Endodermal cell (in vitro differentiated cells): Measurements from ENCODE around the gene RASAL2. TPM values are rescaled to one million over a fixed set of nuclear protein-coding genes. Genes with fewer than 3 reads are reported as not detected.

Experiments
- DNase-seq: peaks from one replicate; pipeline ENCODE4 v3.0.0-alpha.2; 2017
- H3K27ac ChIP-seq: 2 replicates; pipeline ENCODE4 v1.5.1; 2013; ENCODE audit warnings: mild to moderate bottlenecking, low read depth, low read length, moderate library complexity
- H3K27me3 ChIP-seq: 2 replicates; pipeline ENCODE4 v1.6.1; 2013; ENCODE audit warnings: mild to moderate bottlenecking, low read length, moderate library complexity; ENCODE audit not compliant: insufficient read depth, control insufficient read depth, poor library complexity, severe bottlenecking
- H3K36me3 ChIP-seq: 2 replicates; pipeline ENCODE4 v1.7.0; 2013; ENCODE audit warnings: mild to moderate bottlenecking, low read length, moderate library complexity; ENCODE audit not compliant: control insufficient read depth, insufficient read depth
- H3K4me1 ChIP-seq: one replicate; pipeline ENCODE4 v1.7.0; 2013; ENCODE audit warnings: low read length; ENCODE audit not compliant: control insufficient read depth, insufficient read depth
- H3K4me3 ChIP-seq: 2 replicates; pipeline ENCODE4 v1.5.1; 2013; ENCODE audit warnings: mild to moderate bottlenecking, low read length, moderate library complexity
- H3K9ac ChIP-seq: 2 replicates; pipeline ENCODE4 v1.6.1; 2013; ENCODE audit warnings: mild to moderate bottlenecking, low read length, moderate library complexity; ENCODE audit not compliant: poor library complexity, severe bottlenecking; ENCODE audit errors: extremely low read depth
- H3K9me3 ChIP-seq: 2 replicates; pipeline ENCODE4 v1.6.1; 2013; ENCODE audit warnings: mild to moderate bottlenecking, low read length, moderate library complexity; ENCODE audit not compliant: control insufficient read depth
- H3K27ac Mint-ChIP-seq: 2 replicates; pipeline ENCODE4 v1.8.0; 2020; ENCODE audit warnings: mixed read lengths
- H3K27me3 Mint-ChIP-seq: 2 replicates; pipeline ENCODE4 v1.8.0; 2021; ENCODE audit warnings: mild to moderate bottlenecking, mixed read lengths; ENCODE audit not compliant: insufficient read depth
- H3K36me3 Mint-ChIP-seq: 2 replicates; pipeline ENCODE4 v1.8.0; 2020; ENCODE audit warnings: low read depth, mixed read lengths
- H3K4me1 Mint-ChIP-seq: 2 replicates; pipeline ENCODE4 v1.8.0; 2020; ENCODE audit warnings: mixed read lengths
- H3K4me3 Mint-ChIP-seq: 2 replicates; pipeline ENCODE4 v1.8.0; 2020; ENCODE audit warnings: mild to moderate bottlenecking, moderate library complexity, mixed read lengths
- H3K9me3 Mint-ChIP-seq: 2 replicates; pipeline ENCODE4 v1.8.0; 2020; ENCODE audit warnings: mild to moderate bottlenecking, mixed read lengths
- CTCF ChIP-seq: fragments of 200-600 bp; sonication (generic); conservative IDR thresholded peaks from 2 replicates; pipeline ENCODE4 v1.5.0; 2021; ENCODE audit warnings: antibody characterized with exemption, mild to moderate bottlenecking
- WGBS, 2 experiments: methylation state at CpG; one replicate each; pipeline versions ENCODE4 v1.1.5 to v1.1.7; 2013; ENCODE audit warnings: missing lambda C conversion rate in 2 of 2, mixed read lengths in 1 of 2; ENCODE audit not compliant: insufficient coverage in 1 of 2, insufficient read length in 1 of 2; 5-methylcytosine and 5-hydroxymethylcytosine counted together
- long read RNA-seq, 4 experiments: library from polyadenylated mRNA in 2 of 4; library from RNA in 1 of 4; library from capped mRNA in 1 of 4; stranded (forward) in 3 of 4; unstranded in 1 of 4; transcript quantifications; one replicate each; pipeline ENCODE4 v2.0.0, GENCODE V29; 2020 to 2021; ENCODE audit warnings: inconsistent platforms in 1 of 4
- polyA plus RNA-seq, 2 experiments: library from polyadenylated mRNA; stranded (reverse); fragments of 50-300 nt; gene quantifications; one replicate each; pipeline ENCODE4 v1.2.3, GENCODE V29; 2013
- total RNA-seq, 2 donors: library from RNA; stranded (reverse); fragmentation: NEBNext Ultra II Directional in 1 of 2; extraction: Animal tissue kit (Norgen Biotek cat#: 25700) in 1 of 2; gene quantifications; 2 replicates in 1 of 2; 3 replicates in 1 of 2; pipeline ENCODE4 v1.2.1, GENCODE V29; 2021

Gene RASAL2
- total RNA-seq, result 10 to 100 TPM; 21.8 to 22.1 TPM
- polyA plus RNA-seq (2013, experiment 1 of 2), result 19.7 TPM
- 16.8 TPM for polyA plus RNA-seq (2013, experiment 2 of 2)
- long read RNA-seq, experiment 1, partial matches to known transcripts, result 0 of 3 reads
- long read RNA-seq, experiment 1, other reads (novel, unspliced or antisense), result 3 of 3 reads
- long read RNA-seq, experiment 2, full-length matches to known transcripts, result 2 of 29 reads
- long read RNA-seq, experiment 2, partial matches to known transcripts, result 4 of 29 reads
- long read RNA-seq, experiment 2, other reads (novel, unspliced or antisense), result 23 of 29 reads
- long read RNA-seq, experiment 3, partial matches to known transcripts, result 7 of 11 reads
- long read RNA-seq, experiment 3, other reads (novel, unspliced or antisense), result 4 of 11 reads
- long read RNA-seq, experiment 4, partial matches to known transcripts, result 7 of 11 reads
- long read RNA-seq, experiment 4, other reads (novel, unspliced or antisense), result 4 of 11 reads

- H3K4me1 Mint-ChIP-seq, result peaks cover 38% of the 10 kb centered on the region
- Histone ChIP-seq H3K27me3 (peaks cover 24% of the 10 kb centered on the region), H3K36me3 (no peaks in the 10 kb centered on the region), H3K4me1 (no peaks in the 10 kb centered on the region), H3K27ac (peak within 1 kb of the TSS; percentile 84), H3K4me3 (peak within 1 kb of the TSS; percentile 86), H3K9me3 (no peaks in the 10 kb centered on the region), H3K9ac (peak within 1 kb of the TSS; percentile 56)
- peak; percentile 46 for TF ChIP-seq CTCF
- no peaks in the 10 kb centered on the region for H3K36me3 Mint-ChIP-seq
- peak within 1 kb of the TSS; percentile 87 for H3K27ac Mint-ChIP-seq
- WGBS, 2 experiments, result 0% methylated on average over 30 to 82 of the region's 82 CpGs
- peak within 1 kb of the TSS; percentile 71 for H3K4me3 Mint-ChIP-seq
- H3K9me3 Mint-ChIP-seq, result no peaks in the 10 kb centered on the region
- peak; percentile 92 for DNase-seq
- H3K27me3 Mint-ChIP-seq, result peaks cover 19% of the 10 kb centered on the region
Measured at GRCh38 chr1:178093951-178094738, at the start of gene RASAL2. RASAL2 (plus strand) TSS chr1:178094104; CDS start chr1:178094493, 389 bp downstream.

GRCh38 chr1:178046591-178047270, 47.2 kb upstream of the RASAL2 start:
- H3K27me3 ChIP-seq, result peaks cover 10% of the 10 kb centered on the region
- Mint-ChIP-seq H3K36me3 (no peaks in the 10 kb centered on the region), H3K27ac (no peak overlapping the region), H3K9me3 (peaks cover 3% of the 10 kb centered on the region), H3K4me1 (peaks cover 28% of the 10 kb centered on the region), H3K27me3 (no peaks in the 10 kb centered on the region), H3K4me3 (no peak overlapping the region)
- H3K36me3 ChIP-seq, result no peaks in the 10 kb centered on the region
- H3K4me3 ChIP-seq, result no peak overlapping the region
- no peak overlapping the region for H3K27ac ChIP-seq
- DNase-seq, result no peak
- WGBS, 2 experiments, result no CpG with 5 or more reads among the region's 1 CpG
- TF ChIP-seq CTCF, result no peak
- peaks cover 3% of the 10 kb centered on the region for H3K4me1 ChIP-seq
- no peak overlapping the region for H3K9ac ChIP-seq
- H3K9me3 ChIP-seq, result peaks cover 26% of the 10 kb centered on the region

DNA sequence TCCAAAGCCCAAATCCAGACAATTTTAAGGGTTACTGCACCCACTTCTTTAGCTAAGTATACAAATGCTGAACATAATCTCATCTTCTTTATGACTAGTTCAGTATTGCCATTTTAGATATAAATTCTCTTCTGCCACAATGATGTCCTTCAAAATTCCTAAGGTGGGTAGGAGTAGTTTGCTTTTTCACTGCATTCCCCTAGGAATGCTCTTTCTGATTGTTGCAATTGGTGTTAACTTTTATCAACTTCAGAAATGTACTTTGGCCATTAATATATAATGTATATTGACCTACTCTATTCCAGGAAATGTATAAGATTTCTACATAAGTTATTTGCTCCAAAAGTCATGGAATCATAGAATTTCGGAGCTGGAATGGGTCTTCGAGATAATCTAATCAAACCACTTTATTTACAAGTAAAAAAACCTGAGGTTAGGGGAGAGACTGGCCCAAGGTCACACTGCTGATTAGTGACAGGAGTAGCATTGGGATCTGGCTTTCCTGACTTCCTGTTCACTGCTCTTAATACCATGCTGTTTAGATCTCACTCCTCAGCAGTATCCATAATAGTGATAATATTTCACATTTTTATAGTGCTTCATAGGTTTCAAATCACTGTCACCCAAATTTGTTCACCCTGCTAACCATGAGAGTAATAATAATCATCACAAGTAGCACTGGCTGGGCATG, 46.4 kb upstream of the RASAL2 start:
- peaks cover 6% of the 10 kb centered on the region for H3K27me3 Mint-ChIP-seq
- no peak for TF ChIP-seq CTCF
- H3K9me3 ChIP-seq, result peaks cover 21% of the 10 kb centered on the region
- H3K4me1 ChIP-seq, result peaks cover 3% of the 10 kb centered on the region
- DNase-seq, result no peak
- H3K36me3 ChIP-seq, result no peaks in the 10 kb centered on the region
- H3K9ac ChIP-seq, result no peak overlapping the region
- no peak overlapping the region for H3K27ac ChIP-seq
- H3K4me1 Mint-ChIP-seq, result peaks cover 33% of the 10 kb centered on the region
- H3K27ac Mint-ChIP-seq, result no peak overlapping the region
- no peak overlapping the region for H3K4me3 ChIP-seq
- H3K9me3 Mint-ChIP-seq, result no peaks in the 10 kb centered on the region
- H3K36me3 Mint-ChIP-seq, result no peaks in the 10 kb centered on the region
- WGBS, 2 experiments, result 80% methylated on average over 2 of the region's 2 CpGs; no CpG with 5 or more reads in 1 of the 2 experiments
- no peak overlapping the region for H3K4me3 Mint-ChIP-seq
- peaks cover 17% of the 10 kb centered on the region for H3K27me3 ChIP-seq
